Osteoblast (primary cell): ENCODE data around the gene TRIM24. TPM values are rescaled to one million over a fixed set of nuclear protein-coding genes. Genes with fewer than 3 reads are reported as not detected.
"Not testable (repeated sequence)": the region's sequence is repeated elsewhere in the genome, so short reads cannot be mapped to it uniquely, and the experiment has no call there.

Experiments used
- DNase-seq: peaks from one replicate; pipeline ENCODE4 v3.0.0; 2011; ENCODE audit warnings: low spot score, mixed read lengths; ENCODE audit not compliant: insufficient read length; ENCODE audit errors: missing footprints
- H2AFZ ChIP-seq: 2 replicates; pipeline ENCODE4 v1.6.0; 2011; ENCODE audit warnings: mild to moderate bottlenecking, low read length
- H3K27ac ChIP-seq: 2 replicates; pipeline ENCODE4 v1.5.1; 2011; ENCODE audit warnings: mild to moderate bottlenecking, low read depth, low read length, moderate library complexity
- H3K27me3 ChIP-seq: 2 replicates; pipeline ENCODE4 v1.6.0; 2012; ENCODE audit warnings: mild to moderate bottlenecking, control low read depth, inconsistent platforms, low read length, moderate library complexity; ENCODE audit not compliant: insufficient read depth
- H3K36me3 ChIP-seq: 2 replicates; pipeline ENCODE4 v1.5.1; 2011; ENCODE audit warnings: mild to moderate bottlenecking, low read length, control low read depth, moderate library complexity; ENCODE audit not compliant: insufficient read depth
- H3K4me1 ChIP-seq: 2 replicates; pipeline ENCODE4 v1.5.1; 2011; ENCODE audit warnings: mild to moderate bottlenecking, low read length, control low read depth, moderate library complexity; ENCODE audit not compliant: insufficient read depth
- H3K4me2 ChIP-seq: 2 replicates; pipeline ENCODE4 v1.6.0; 2011; ENCODE audit warnings: mild to moderate bottlenecking, low read length; ENCODE audit not compliant: insufficient read depth
- H3K4me3 ChIP-seq: fragments of 200-600 bp; sonication (generic); 3 replicates; pipeline ENCODE4 v1.5.1; 2012; ENCODE audit warnings: mild to moderate bottlenecking, low read length, inconsistent platforms; ENCODE audit not compliant: insufficient read depth
- H3K79me2 ChIP-seq: 2 replicates; pipeline ENCODE4 v1.6.0; 2012; ENCODE audit warnings: mild to moderate bottlenecking, low read length, control low read depth, inconsistent platforms; ENCODE audit not compliant: insufficient read depth
- H3K9me3 ChIP-seq: 2 replicates; pipeline ENCODE4 v1.5.1; 2011; ENCODE audit warnings: low read depth, low read length, control low read depth
- H4K20me1 ChIP-seq: 2 replicates; pipeline ENCODE4 v1.6.0; 2012; ENCODE audit warnings: mild to moderate bottlenecking, low read length, control low read depth; ENCODE audit not compliant: insufficient read depth
- CTCF ChIP-seq: IDR thresholded peaks from 2 replicates; pipeline ENCODE4 v1.5.1; 2011; ENCODE audit warnings: mild to moderate bottlenecking, low read depth, low read length, moderate library complexity; ENCODE audit errors: extremely low read depth
- total RNA-seq: library from RNA; depleted of rRNA; stranded (reverse); fragments of >200 nt; gene quantifications from 2 replicates; pipeline ENCODE4 v1.2.3, GENCODE V29; 2012

Gene TRIM24
- 8.0 and 9.1 TPM in 2 replicates for total RNA-seq

- H2AFZ ChIP-seq = peak within 1 kb of the TSS; percentile 97
- peak within 1 kb of the TSS; percentile 51 for H3K27ac ChIP-seq
- peak within 1 kb of the TSS; percentile 99 for H3K4me2 ChIP-seq
- H3K27me3 ChIP-seq = no peaks in the 10 kb centered on the region
- TF ChIP-seq CTCF = no peak
- no peaks in the 10 kb centered on the region for H4K20me1 ChIP-seq
- peaks cover 8% of the 10 kb centered on the region for H3K4me1 ChIP-seq
- no peaks in the 10 kb centered on the region for H3K9me3 ChIP-seq
- peaks cover 32% of the 10 kb centered on the region for H3K79me2 ChIP-seq
- H3K4me3 ChIP-seq = peak within 1 kb of the TSS; percentile 92
- H3K36me3 ChIP-seq = no peaks in the 10 kb centered on the region
- peak; percentile 99 for DNase-seq
Measured at GRCh38 chr7:138460176-138460648, at the start of gene TRIM24. Gene TRIM24 (plus strand): TSS chr7:138460259. CDS start chr7:138460549, 290 bp downstream.

GRCh38 chr7:138412077-138412476, 48.0 kb upstream of the TRIM24 start:
- H3K9me3 ChIP-seq, H2AFZ ChIP-seq, H3K4me3 ChIP-seq, H3K4me1 ChIP-seq, H3K27me3 ChIP-seq, H3K4me2 ChIP-seq, H4K20me1 ChIP-seq, H3K27ac ChIP-seq, DNase-seq, H3K79me2 ChIP-seq, H3K36me3 ChIP-seq: not testable (repeated sequence)

- H3K9me3 ChIP-seq, H3K36me3 ChIP-seq, H2AFZ ChIP-seq, H4K20me1 ChIP-seq, H3K4me2 ChIP-seq, H3K27me3 ChIP-seq, H3K79me2 ChIP-seq, DNase-seq, H3K4me3 ChIP-seq, H3K27ac ChIP-seq, H3K4me1 ChIP-seq: not testable (repeated sequence)
Measured at GRCh38 chr7:138412921-138413320, 47.1 kb upstream of the TRIM24 start.

- TF ChIP-seq CTCF = no peak
- Histone ChIP-seq H3K4me3 (no peak overlapping the region), H3K9me3 (no peaks in the 10 kb centered on the region), H3K4me1 (no peaks in the 10 kb centered on the region), H3K36me3 (no peaks in the 10 kb centered on the region), H3K4me2 (no peak overlapping the region), H3K27ac (no peak overlapping the region), H3K79me2 (no peaks in the 10 kb centered on the region), H4K20me1 (no peaks in the 10 kb centered on the region), H3K27me3 (no peaks in the 10 kb centered on the region), H2AFZ (no peak overlapping the region)
- DNase-seq = no peak
Measured at GRCh38 chr7:138417078-138417700, 42.9 kb upstream of the TRIM24 start.

- H3K36me3 ChIP-seq = no peaks in the 10 kb centered on the region
- no peak overlapping the region for H3K4me3 ChIP-seq
- H4K20me1 ChIP-seq = no peaks in the 10 kb centered on the region
- no peak overlapping the region for H3K27ac ChIP-seq
- H3K4me1 ChIP-seq = no peaks in the 10 kb centered on the region
- no peaks in the 10 kb centered on the region for H3K9me3 ChIP-seq
- TF ChIP-seq CTCF = no peak
- no peak overlapping the region for H3K4me2 ChIP-seq
- peak; percentile 48 for DNase-seq
- no peak overlapping the region for H2AFZ ChIP-seq
- H3K79me2 ChIP-seq = no peaks in the 10 kb centered on the region
- no peaks in the 10 kb centered on the region for H3K27me3 ChIP-seq
Measured at GRCh38 chr7:138417764-138418163, 42.3 kb upstream of the TRIM24 start.

- H3K9me3 ChIP-seq, H3K4me1 ChIP-seq, H3K27me3 ChIP-seq, H3K4me3 ChIP-seq, H4K20me1 ChIP-seq, H3K79me2 ChIP-seq, DNase-seq, H2AFZ ChIP-seq, H3K4me2 ChIP-seq, H3K27ac ChIP-seq, H3K36me3 ChIP-seq: not testable (repeated sequence)
Measured at GRCh38 chr7:138418403-138418802, 41.7 kb upstream of the TRIM24 start.
